Prostate gland (tissue), 2 donors: ENCODE results near the gene FBXL2.

Source experiments
- CTCF ChIP-seq, 4 experiments: fragments of 200-600 bp in 2 of 4; fragments of 450-650 bp in 2 of 4; sonication (generic) in 2 of 4; IDR thresholded peaks; 1 replicate in 3 of 4; 2 replicates in 1 of 4; pipeline ENCODE4 v1.5.1; 2016 to 2019; ENCODE audit warnings: antibody characterized with exemption in 4 of 4, mild to moderate bottlenecking in 2 of 4, moderate library complexity in 2 of 4
- POLR2A ChIP-seq: fragments of 450-650 bp; IDR thresholded peaks from one replicate; pipeline ENCODE4 v1.6.1; 2016; ENCODE audit warnings: antibody characterized with exemption, mild to moderate bottlenecking
- POLR2AphosphoS5 ChIP-seq: sonication (generic); formaldehyde crosslinking; IDR thresholded peaks from one replicate; pipeline ENCODE4 v1.6.1; 2017; ENCODE audit warnings: antibody characterized with exemption

GRCh38 chr3:33386631-33387030 lies 109.4 kb downstream of the FBXL2 start:
- no peak for TF ChIP-seq POLR2A
- TF ChIP-seq CTCF (IDR thresholded peaks at IDR 0.05): no peak
- TF ChIP-seq POLR2AphosphoS5: no peak
